GM12878 (cell line): Measurements from ENCODE around the gene RPL13A. TPM values are rescaled to one million over a fixed set of nuclear protein-coding genes. Genes with fewer than 3 reads are reported as not detected.

Source experiments
- BHLHE40 ChIP-seq, 2 experiments: fragments of 450-650 bp in 1 of 2; IDR thresholded peaks; 2 replicates each; pipeline ENCODE4 v1.6.1; 2011 to 2017; ENCODE audit warnings: low read depth in 2 of 2, borderline replicate concordance in 1 of 2, improper control_type of control experiment in 1 of 2, low read length in 1 of 2, mild to moderate bottlenecking in 1 of 2
- CHD2 ChIP-seq: IDR thresholded peaks from 2 replicates; pipeline ENCODE4 v1.6.1; 2011; ENCODE audit warnings: low read depth, low read length, improper control_type of control experiment, borderline replicate concordance
- CREB1 ChIP-seq: IDR thresholded peaks from 2 replicates; pipeline ENCODE4 v1.6.1; 2012; ENCODE audit warnings: low read depth, mild to moderate bottlenecking, inconsistent platforms
- EED ChIP-seq: sonication (generic); IDR thresholded peaks from 2 replicates; pipeline ENCODE4 v1.6.1; 2016; ENCODE audit warnings: antibody characterized with exemption, low read depth
- IRF4 ChIP-seq: IDR thresholded peaks from 2 replicates; pipeline ENCODE4 v1.6.1; 2011; ENCODE audit warnings: low read depth, low read length
- KDM1A ChIP-seq: fragments of 200-600 bp; sonication (generic); IDR thresholded peaks from 2 replicates; pipeline ENCODE4 v1.6.1; 2016; ENCODE audit warnings: borderline replicate concordance
- MTA2 ChIP-seq: fragments of 450-650 bp; IDR thresholded peaks from 2 replicates; pipeline ENCODE4 v1.6.1; 2016; ENCODE audit warnings: low read depth, mild to moderate bottlenecking, moderate library complexity
- NKRF ChIP-seq: fragments of 450-650 bp; conservative IDR thresholded peaks from 2 replicates; pipeline ENCODE4 v1.6.1; 2017; ENCODE audit warnings: mild to moderate bottlenecking, moderate library complexity
- RCOR1 ChIP-seq: conservative IDR thresholded peaks from 2 replicates; pipeline ENCODE4 v1.6.1; 2012; ENCODE audit warnings: low read depth, low read length, improper control_type of control experiment
- RFX5 ChIP-seq: IDR thresholded peaks from 2 replicates; pipeline ENCODE4 v1.6.1; 2011; ENCODE audit warnings: low read depth, low read length, improper control_type of control experiment
- SMAD5 ChIP-seq: IDR thresholded peaks from 2 replicates; pipeline ENCODE4 v1.6.1; 2016; ENCODE audit warnings: antibody characterized with exemption, low read depth
- SMARCA5 ChIP-seq: fragments of 450-650 bp; IDR thresholded peaks from 2 replicates; pipeline ENCODE4 v1.6.1; 2017; ENCODE audit warnings: mild to moderate bottlenecking
- TARDBP ChIP-seq: IDR thresholded peaks from 2 replicates; pipeline ENCODE4 v1.6.1; 2016; ENCODE audit warnings: borderline replicate concordance
- TCF7 ChIP-seq: IDR thresholded peaks from 2 replicates; pipeline ENCODE4 v1.6.1; 2014; ENCODE audit warnings: antibody characterized with exemption, borderline replicate concordance
- ZNF24 ChIP-seq: fragments of 450-650 bp; IDR thresholded peaks from 2 replicates; pipeline ENCODE4 v1.6.1; 2017; ENCODE audit warnings: antibody characterized with exemption, mild to moderate bottlenecking
- polyA plus RNA-seq, 11 experiments: library from polyadenylated mRNA; depleted of rRNA in 4 of 11; unstranded in 6 of 11; stranded (reverse) in 5 of 11; fragments of >200 nt; fragmentation: Nextera tagmentation in 4 of 11; fragmentation: Illumina TruSeq in 1 of 11; extraction: Ambion mirVana in 4 of 11; extraction: Trizol in 1 of 11; gene quantifications; 1 replicate in 1 of 11; 2 replicates in 10 of 11; pipeline versions ENCODE4 v1.2.1 to v1.2.3, GENCODE V29; 2011 to 2016; ENCODE audit warnings: inconsistent platforms in 2 of 11, missing spikeins in 2 of 11, low read depth in 1 of 11
- total RNA-seq, 4 experiments: library from RNA; depleted of rRNA in 3 of 4; stranded (reverse); fragments of >200 nt in 3 of 4; fragmentation: Illumina TruSeq in 1 of 4; extraction: Trizol in 1 of 4; gene quantifications; 2 replicates each; pipeline versions ENCODE4 v1.2.1 to v1.2.3, GENCODE V29; 2013 to 2021
- TF ChIP-seq, protein P1 (sequence below): fragments of 450-650 bp; IDR thresholded peaks from 2 replicates; pipeline ENCODE4 v1.6.1; 2017; ENCODE audit warnings: mild to moderate bottlenecking
- TF ChIP-seq, protein P2 (sequence below): IDR thresholded peaks from 2 replicates; pipeline ENCODE4 v1.6.1; 2011; ENCODE audit warnings: low read depth, low read length, improper control_type of control experiment, borderline replicate concordance
- TF ChIP-seq, protein P3 (sequence below): IDR thresholded peaks from 2 replicates; pipeline ENCODE4 v1.6.1; 2012; ENCODE audit warnings: improper control_type of control experiment, low read depth, low read length; ENCODE audit not compliant: insufficient replicate concordance
- TF ChIP-seq, protein P4 (sequence below): fragments of 450-650 bp; IDR thresholded peaks from 2 replicates; pipeline ENCODE4 v1.6.1; 2016; ENCODE audit warnings: mild to moderate bottlenecking

Gene RPL13A
- total and polyA plus RNA-seq, 10 of the 15 experiments (the other 5 are each of a cell fraction or from before 2014, with no cell fraction given) = 1,426 to 8,961 (median 4,266) TPM

GRCh38 chr19:49469828-49470614 is 17.4 kb upstream of the RPL13A start (continued):
- TF ChIP-seq, protein P1, sequence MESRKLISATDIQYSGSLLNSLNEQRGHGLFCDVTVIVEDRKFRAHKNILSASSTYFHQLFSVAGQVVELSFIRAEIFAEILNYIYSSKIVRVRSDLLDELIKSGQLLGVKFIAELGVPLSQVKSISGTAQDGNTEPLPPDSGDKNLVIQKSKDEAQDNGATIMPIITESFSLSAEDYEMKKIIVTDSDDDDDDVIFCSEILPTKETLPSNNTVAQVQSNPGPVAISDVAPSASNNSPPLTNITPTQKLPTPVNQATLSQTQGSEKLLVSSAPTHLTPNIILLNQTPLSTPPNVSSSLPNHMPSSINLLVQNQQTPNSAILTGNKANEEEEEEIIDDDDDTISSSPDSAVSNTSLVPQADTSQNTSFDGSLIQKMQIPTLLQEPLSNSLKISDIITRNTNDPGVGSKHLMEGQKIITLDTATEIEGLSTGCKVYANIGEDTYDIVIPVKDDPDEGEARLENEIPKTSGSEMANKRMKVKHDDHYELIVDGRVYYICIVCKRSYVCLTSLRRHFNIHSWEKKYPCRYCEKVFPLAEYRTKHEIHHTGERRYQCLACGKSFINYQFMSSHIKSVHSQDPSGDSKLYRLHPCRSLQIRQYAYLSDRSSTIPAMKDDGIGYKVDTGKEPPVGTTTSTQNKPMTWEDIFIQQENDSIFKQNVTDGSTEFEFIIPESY = no peak
- TF ChIP-seq, protein P2, sequence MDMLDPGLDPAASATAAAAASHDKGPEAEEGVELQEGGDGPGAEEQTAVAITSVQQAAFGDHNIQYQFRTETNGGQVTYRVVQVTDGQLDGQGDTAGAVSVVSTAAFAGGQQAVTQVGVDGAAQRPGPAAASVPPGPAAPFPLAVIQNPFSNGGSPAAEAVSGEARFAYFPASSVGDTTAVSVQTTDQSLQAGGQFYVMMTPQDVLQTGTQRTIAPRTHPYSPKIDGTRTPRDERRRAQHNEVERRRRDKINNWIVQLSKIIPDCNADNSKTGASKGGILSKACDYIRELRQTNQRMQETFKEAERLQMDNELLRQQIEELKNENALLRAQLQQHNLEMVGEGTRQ = no peak
- TF ChIP-seq IRF4 (0 out of 2 replicates have a peak, but pooled peaks have one; percentile 15), RCOR1 (0 out of 2 replicates have a peak, but pooled peaks have one; percentile 74), NKRF (no peak), CREB1 (peak; percentile 42; the same call in 1 of the 2 replicates), BHLHE40 (IDR thresholded peaks at IDR 0.05; ENCODE audit: borderline replicate concordance in 1 of 2, low read depth in 2 of 2, low read length in 1 of 2) (peak; percentile 38 to 58; a peak in 2 of 4 replicates), KDM1A (no peak), MTA2 (peak; percentile 42; the same call in 1 of the 2 replicates), CHD2 (peak; percentile 47; the same call in 1 of the 2 replicates), EED (peak; percentile 87), TCF7 (no peak), RFX5 (no peak), TARDBP (peak; percentile 63; the same call in 1 of the 2 replicates), SMARCA5 (peak; percentile 100), ZNF24 (no peak), SMAD5 (no peak)
- TF ChIP-seq, protein P3, sequence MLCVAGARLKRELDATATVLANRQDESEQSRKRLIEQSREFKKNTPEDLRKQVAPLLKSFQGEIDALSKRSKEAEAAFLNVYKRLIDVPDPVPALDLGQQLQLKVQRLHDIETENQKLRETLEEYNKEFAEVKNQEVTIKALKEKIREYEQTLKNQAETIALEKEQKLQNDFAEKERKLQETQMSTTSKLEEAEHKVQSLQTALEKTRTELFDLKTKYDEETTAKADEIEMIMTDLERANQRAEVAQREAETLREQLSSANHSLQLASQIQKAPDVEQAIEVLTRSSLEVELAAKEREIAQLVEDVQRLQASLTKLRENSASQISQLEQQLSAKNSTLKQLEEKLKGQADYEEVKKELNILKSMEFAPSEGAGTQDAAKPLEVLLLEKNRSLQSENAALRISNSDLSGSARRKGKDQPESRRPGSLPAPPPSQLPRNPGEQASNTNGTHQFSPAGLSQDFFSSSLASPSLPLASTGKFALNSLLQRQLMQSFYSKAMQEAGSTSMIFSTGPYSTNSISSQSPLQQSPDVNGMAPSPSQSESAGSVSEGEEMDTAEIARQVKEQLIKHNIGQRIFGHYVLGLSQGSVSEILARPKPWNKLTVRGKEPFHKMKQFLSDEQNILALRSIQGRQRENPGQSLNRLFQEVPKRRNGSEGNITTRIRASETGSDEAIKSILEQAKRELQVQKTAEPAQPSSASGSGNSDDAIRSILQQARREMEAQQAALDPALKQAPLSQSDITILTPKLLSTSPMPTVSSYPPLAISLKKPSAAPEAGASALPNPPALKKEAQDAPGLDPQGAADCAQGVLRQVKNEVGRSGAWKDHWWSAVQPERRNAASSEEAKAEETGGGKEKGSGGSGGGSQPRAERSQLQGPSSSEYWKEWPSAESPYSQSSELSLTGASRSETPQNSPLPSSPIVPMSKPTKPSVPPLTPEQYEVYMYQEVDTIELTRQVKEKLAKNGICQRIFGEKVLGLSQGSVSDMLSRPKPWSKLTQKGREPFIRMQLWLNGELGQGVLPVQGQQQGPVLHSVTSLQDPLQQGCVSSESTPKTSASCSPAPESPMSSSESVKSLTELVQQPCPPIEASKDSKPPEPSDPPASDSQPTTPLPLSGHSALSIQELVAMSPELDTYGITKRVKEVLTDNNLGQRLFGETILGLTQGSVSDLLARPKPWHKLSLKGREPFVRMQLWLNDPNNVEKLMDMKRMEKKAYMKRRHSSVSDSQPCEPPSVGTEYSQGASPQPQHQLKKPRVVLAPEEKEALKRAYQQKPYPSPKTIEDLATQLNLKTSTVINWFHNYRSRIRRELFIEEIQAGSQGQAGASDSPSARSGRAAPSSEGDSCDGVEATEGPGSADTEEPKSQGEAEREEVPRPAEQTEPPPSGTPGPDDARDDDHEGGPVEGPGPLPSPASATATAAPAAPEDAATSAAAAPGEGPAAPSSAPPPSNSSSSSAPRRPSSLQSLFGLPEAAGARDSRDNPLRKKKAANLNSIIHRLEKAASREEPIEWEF = no peak
- TF ChIP-seq, protein P4, sequence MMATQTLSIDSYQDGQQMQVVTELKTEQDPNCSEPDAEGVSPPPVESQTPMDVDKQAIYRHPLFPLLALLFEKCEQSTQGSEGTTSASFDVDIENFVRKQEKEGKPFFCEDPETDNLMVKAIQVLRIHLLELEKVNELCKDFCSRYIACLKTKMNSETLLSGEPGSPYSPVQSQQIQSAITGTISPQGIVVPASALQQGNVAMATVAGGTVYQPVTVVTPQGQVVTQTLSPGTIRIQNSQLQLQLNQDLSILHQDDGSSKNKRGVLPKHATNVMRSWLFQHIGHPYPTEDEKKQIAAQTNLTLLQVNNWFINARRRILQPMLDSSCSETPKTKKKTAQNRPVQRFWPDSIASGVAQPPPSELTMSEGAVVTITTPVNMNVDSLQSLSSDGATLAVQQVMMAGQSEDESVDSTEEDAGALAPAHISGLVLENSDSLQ = peak; percentile 13; the same call in 1 of the 2 replicates
